Uterus (tissue), 4 donors: Measurements from ENCODE around the gene MRTFB. TPM values are rescaled to one million over a fixed set of nuclear protein-coding genes. Genes with fewer than 3 reads are reported as not detected.

ENCODE experiments used
- DNase-seq, 2 donors: peaks; one replicate each; pipeline ENCODE4 v3.0.0-alpha.2; 2019 to 2020
- H3K27ac ChIP-seq, 2 donors: fragments of 200-600 bp; sonication (generic); 1 replicate in 1 of 2; 2 replicates in 1 of 2; pipeline ENCODE4 v1.5.1; 2016 to 2018
- H3K27me3 ChIP-seq, 2 donors: fragments of 200-600 bp; sonication (generic); one replicate each; pipeline ENCODE4 v1.5.1; 2018 to 2019; ENCODE audit warnings: control low read depth in 1 of 2
- H3K36me3 ChIP-seq, 2 donors: fragments of 200-600 bp; sonication (generic); one replicate each; pipeline ENCODE4 v1.5.1; 2019; ENCODE audit warnings: control low read depth in 1 of 2
- H3K4me1 ChIP-seq, 2 donors: fragments of 200-600 bp; sonication (generic); one replicate each; pipeline ENCODE4 v1.5.1; 2018 to 2019; ENCODE audit warnings: control low read depth in 1 of 2
- H3K4me3 ChIP-seq, 2 donors: fragments of 200-600 bp; sonication (generic); 1 replicate in 1 of 2; 2 replicates in 1 of 2; pipeline ENCODE4 v1.5.1; 2018 to 2019; ENCODE audit warnings: mild to moderate bottlenecking in 1 of 2
- H3K9me3 ChIP-seq, 2 donors: fragments of 200-600 bp; sonication (generic); one replicate each; pipeline ENCODE4 v1.5.1; 2019; ENCODE audit warnings: control low read depth in 1 of 2
- CTCF ChIP-seq, 4 experiments: fragments of 200-600 bp in 2 of 4; fragments of 450-650 bp in 2 of 4; sonication (generic) in 2 of 4; IDR thresholded peaks; one replicate each; pipeline ENCODE4 v1.5.1; 2016 to 2019; ENCODE audit warnings: antibody characterized with exemption in 4 of 4, mild to moderate bottlenecking in 2 of 4, moderate library complexity in 1 of 4
- POLR2A ChIP-seq, 2 donors: fragments of 450-650 bp; IDR thresholded peaks; one replicate each; pipeline ENCODE4 v1.6.1; 2016; ENCODE audit warnings: antibody characterized with exemption in 2 of 2, mild to moderate bottlenecking in 1 of 2, moderate library complexity in 1 of 2
- intact Hi-C: fragments of 100-400 bp; cut with DNase I; formaldehyde crosslinking; loops from one replicate; pipeline ENCODE4 v1.15.1; 2023; ENCODE audit warnings: low total_unique reads
- total RNA-seq, 4 donors: library from RNA; depleted of rRNA in 3 of 4; stranded (reverse); fragments of >200 nt in 3 of 4; gene quantifications; one replicate each; pipeline versions ENCODE4 v1.1.0 to v1.2.4, GENCODE V29; 2014 to 2023
- donor health status: DM: yes; HTN: yes; CAD: no.

MRTFB gene
- total RNA-seq, 4 donors from 2014 or later: 49.8 to 178 (median 75.1) TPM

DNA sequence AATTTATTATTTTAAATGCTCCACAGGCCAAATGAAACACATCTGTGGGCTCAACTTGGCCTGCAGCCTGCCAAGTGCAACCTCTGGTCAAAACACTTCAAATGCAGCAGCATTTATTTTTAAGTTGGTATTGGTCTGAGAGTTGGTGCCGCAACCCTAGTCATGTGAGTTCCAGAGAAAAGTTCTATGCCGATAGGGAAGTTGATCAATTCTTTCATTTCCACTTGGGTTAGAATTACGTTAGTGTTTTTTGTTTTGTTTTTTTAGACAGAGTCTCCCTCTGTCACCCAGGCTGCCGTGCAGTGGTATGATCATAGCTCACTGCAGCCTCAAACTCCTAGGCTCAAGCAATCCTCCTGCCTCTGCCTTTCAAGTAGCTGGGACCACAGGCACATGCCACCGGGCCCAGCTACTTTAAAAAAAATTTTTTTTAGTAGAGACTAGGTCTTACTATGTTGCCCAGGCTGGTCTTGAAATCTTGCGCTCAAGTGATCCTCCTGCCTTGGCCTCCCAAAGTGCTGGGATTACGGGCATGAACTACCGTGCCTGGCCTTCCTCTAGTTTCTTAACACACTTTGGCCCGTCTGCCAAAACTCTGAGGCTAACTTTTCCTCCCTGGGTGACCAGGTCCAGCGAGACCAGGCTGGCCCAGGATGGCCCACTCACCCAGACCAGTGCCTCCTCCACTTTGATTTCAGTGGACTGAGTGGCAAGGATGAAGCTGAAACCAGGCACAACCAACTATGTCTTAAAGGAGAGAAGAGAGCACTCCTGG, 221.1 kb downstream of the MRTFB start:
- H3K9me3 ChIP-seq: no peaks in the 10 kb centered on the region
- no peaks in the 10 kb centered on the region for H3K4me1 ChIP-seq
- H3K36me3 ChIP-seq: no peaks in the 10 kb centered on the region
- H3K4me3 ChIP-seq: no peak overlapping the region
- TF ChIP-seq POLR2A (IDR thresholded peaks at IDR 0.05) (no peak), CTCF (IDR thresholded peaks at IDR 0.05) (no peak)
- intact Hi-C loops: no loop called here
- DNase-seq: no peak
- H3K27me3 ChIP-seq: no peaks in the 10 kb centered on the region
- H3K27ac ChIP-seq: no peak overlapping the region

DNA sequence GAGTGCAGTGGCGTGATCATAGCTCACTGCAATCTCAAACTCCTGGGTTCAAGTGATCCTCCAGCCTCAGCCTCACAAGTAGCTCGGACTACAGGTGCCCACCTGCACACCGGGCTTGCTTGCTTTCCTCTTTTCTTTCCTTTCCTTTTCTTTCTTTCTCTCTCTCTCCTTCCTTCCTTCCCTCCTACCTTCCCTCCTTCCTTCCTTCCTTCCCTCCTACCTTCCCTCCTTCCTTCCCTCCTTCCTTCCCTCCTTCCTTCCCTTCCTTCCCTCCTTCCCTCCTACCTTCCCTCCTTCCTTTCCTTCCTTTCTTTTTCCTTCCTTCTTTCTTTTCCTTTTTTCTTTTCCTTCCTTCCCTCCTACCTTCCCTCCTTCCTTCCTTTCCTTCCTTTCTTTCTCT, 225.5 kb downstream of the MRTFB start:
- Histone ChIP-seq H3K4me3 (no peak overlapping the region), H3K36me3 (no peaks in the 10 kb centered on the region), H3K4me1 (no peaks in the 10 kb centered on the region), H3K27ac (no peak overlapping the region), H3K9me3 (no peaks in the 10 kb centered on the region), H3K27me3 (no peaks in the 10 kb centered on the region)
- intact Hi-C loops: no loop called here
- DNase-seq: no peak
- TF ChIP-seq CTCF (IDR thresholded peaks at IDR 0.05) (no peak), POLR2A (IDR thresholded peaks at IDR 0.05) (no peak)

DNA sequence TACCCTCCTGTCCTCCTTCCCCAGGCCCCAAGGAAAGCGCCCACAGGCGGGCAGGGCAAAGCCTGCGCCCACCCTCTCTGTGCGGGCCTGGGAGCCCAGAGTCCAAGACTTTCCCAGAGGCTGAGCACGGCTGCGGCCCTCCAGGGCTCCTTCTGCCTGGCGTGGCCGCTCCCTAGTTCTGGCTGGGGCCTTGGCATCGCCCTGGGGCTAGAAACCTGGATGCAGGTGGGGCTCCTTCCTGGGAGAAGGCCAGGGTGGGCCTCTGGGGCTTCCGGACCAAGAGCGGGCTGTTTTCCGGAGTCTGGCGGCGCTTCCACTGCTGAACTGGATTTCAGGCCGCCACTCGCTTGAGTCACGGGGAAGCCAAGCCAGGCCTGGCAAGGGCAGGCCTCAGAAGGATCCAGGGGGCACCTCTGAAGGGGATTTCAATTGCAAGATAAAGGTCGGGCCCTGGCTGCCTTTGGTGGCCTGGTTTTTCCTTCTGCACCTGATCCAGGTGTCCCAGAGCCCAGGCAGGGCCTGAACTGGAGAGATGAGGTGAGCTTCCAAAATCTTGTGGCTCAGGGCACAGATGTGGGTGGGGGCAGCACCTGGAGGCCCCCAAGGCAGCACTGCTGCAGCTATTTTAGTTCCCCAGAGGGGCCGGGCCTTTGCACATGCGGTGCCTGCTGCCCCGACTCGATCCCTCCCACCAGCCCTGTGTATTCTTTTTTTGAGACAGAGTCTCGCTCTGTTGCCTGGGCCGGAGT, 227.4 kb downstream of the MRTFB start:
- Histone ChIP-seq H3K27me3 (no peaks in the 10 kb centered on the region), H3K36me3 (no peaks in the 10 kb centered on the region), H3K4me1 (no peaks in the 10 kb centered on the region), H3K9me3 (no peaks in the 10 kb centered on the region), H3K4me3 (no peak overlapping the region), H3K27ac (no peak overlapping the region)
- intact Hi-C loops: no loop called here
- TF ChIP-seq CTCF (IDR thresholded peaks at IDR 0.05) (no peak), POLR2A (IDR thresholded peaks at IDR 0.05) (no peak)
- no peak for DNase-seq

DNA sequence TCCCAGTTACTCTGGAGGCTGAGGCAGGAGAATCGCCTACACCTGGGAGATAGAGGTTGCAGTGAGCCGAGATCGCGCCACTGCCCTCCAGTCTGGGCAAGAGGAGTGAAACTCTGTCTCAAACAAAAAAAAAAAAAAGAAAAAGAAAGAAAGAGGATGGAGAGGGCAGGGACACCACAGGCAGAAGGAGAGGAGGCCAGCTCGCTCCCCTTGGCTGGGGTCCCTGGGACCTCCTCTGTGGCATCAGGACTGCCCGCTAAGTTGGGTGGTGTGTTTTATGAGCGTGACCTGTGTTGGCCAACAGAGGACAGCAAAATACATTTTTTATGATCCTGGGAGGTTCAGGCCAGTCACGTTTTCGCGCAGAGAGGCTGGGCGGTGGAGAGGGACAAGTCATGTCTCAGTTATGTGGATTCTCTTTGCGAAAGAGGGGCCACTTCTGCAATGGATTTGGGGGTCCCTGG, 229.6 kb downstream of the MRTFB start:
- peak; percentile 63 to 77 for DNase-seq

More for the DNA sequence above, 229.6 kb downstream of the MRTFB start:
- Histone ChIP-seq H3K36me3 (no peaks in the 10 kb centered on the region), H3K9me3 (no peaks in the 10 kb centered on the region), H3K27ac (peak overlapping the region; percentile 68 to 76), H3K27me3 (no peaks in the 10 kb centered on the region), H3K4me1 (no peaks in the 10 kb centered on the region), H3K4me3 (peak overlapping the region; percentile 78 to 99)
- intact Hi-C loops: loop anchor here (10.0 kb wide), 1 partner anchor 64 kb away; no protein-coding TSS in a partner anchor
- no peak for TF ChIP-seq POLR2A (IDR thresholded peaks at IDR 0.05)
- peak; percentile 57 to 71 (median 64) for TF ChIP-seq CTCF (IDR thresholded peaks at IDR 0.05)
